ENCODE data around the gene BMP4.
A peak's percentile ranks its signal among the peaks of the same experiment; 100 is the strongest.

The BMP4 gene

DNA sequence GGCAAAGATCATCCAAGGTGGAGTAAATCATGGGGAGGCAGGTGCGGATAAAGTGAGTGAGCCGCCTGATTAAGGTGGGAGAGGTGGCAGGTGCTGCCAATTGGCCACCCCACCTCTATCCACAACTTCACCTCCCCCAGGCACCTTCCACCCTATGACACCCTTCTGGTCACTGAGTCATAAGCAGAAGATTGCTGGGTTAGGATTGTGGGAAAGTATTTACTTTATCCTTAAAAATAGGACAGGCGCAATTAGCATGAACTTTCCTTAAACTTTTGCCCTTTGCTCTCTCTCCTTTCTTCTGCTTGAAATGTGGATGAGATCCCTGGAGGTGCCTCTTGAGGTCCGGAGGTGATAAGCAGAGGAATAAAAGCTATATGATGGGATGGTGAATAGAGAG, 14.9 kb upstream of the BMP4 start:
- Histone ChIP-seq H3K36me3 (replicated peaks; ENCODE audit: low read depth, low read length) (no peaks in the 10 kb centered on the region), H4K20me1 (ENCODE audit: insufficient read depth, low read length) (no peaks in the 10 kb centered on the region), H3K27ac (ENCODE audit: low read length) (no peak overlapping the region), H3K4me3 (ENCODE audit: low read length) (no peak overlapping the region), H3K79me2 (ENCODE audit: low read length) (no peaks in the 10 kb centered on the region), H3K9me3 (ENCODE audit: insufficient read depth, low read length) (no peaks in the 10 kb centered on the region), H3K9ac (ENCODE audit: low read length) (no peak overlapping the region), H2AFZ (ENCODE audit: low read depth, low read length) (no peak overlapping the region), H3K4me2 (ENCODE audit: low read length) (no peak overlapping the region), H3K27me3 (ENCODE audit: low read depth, low read length) (no peaks in the 10 kb centered on the region), H3K4me1 (ENCODE audit: low read length) (peaks cover 11% of the 10 kb centered on the region)
- no peak for TF ChIP-seq EZH2phosphoT487 (IDR thresholded peaks at IDR 0.05; ENCODE audit: low read depth)

GRCh38 chr14:53969326-53969725, 12.7 kb upstream of the BMP4 start:
- Histone ChIP-seq H3K9me3 (ENCODE audit: insufficient read depth, low read length) (no peaks in the 10 kb centered on the region), H3K4me2 (ENCODE audit: low read length) (no peak overlapping the region), H3K9ac (ENCODE audit: low read length) (no peak overlapping the region), H3K4me1 (ENCODE audit: low read length) (no peaks in the 10 kb centered on the region), H4K20me1 (ENCODE audit: insufficient read depth, low read length) (no peaks in the 10 kb centered on the region), H3K4me3 (ENCODE audit: low read length) (no peak overlapping the region), H3K79me2 (ENCODE audit: low read length) (no peaks in the 10 kb centered on the region), H3K27me3 (ENCODE audit: low read depth, low read length) (no peaks in the 10 kb centered on the region), H3K36me3 (replicated peaks; ENCODE audit: low read depth, low read length) (no peaks in the 10 kb centered on the region), H2AFZ (ENCODE audit: low read depth, low read length) (no peak overlapping the region), H3K27ac (ENCODE audit: low read length) (no peak overlapping the region)
- TF ChIP-seq EZH2phosphoT487 (IDR thresholded peaks at IDR 0.05; ENCODE audit: low read depth) = no peak

DNA sequence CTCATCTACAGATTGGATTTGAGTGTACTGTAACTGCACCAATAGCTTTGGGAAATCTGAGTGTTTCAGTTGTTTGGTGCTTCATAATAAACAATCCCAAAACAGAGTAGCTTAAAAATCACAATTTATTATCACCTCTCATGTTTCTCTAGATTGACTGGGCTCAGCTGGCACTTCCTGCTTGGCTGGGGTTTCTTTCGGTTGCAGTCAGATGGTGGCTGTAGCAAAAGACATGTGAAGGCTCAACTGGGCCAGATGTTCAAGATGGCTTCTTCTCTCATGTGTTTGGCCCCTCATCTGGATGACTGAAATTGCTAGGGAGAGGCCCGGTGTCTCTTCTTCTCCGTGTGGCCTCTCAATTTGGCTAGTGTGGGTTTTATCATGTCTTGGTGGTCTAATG, 12.1 kb upstream of the BMP4 start:
- H3K9ac ChIP-seq (ENCODE audit: low read length) = no peak overlapping the region
- TF ChIP-seq CTCF (IDR thresholded peaks at IDR 0.05; ENCODE audit: low read depth, low read length) = no peak
- TF ChIP-seq EZH2phosphoT487 (IDR thresholded peaks at IDR 0.05; ENCODE audit: low read depth) = no peak
- H2AFZ ChIP-seq (ENCODE audit: low read depth, low read length) = peak overlapping the region; percentile 29
- H3K9me3 ChIP-seq (ENCODE audit: insufficient read depth, low read length) = no peaks in the 10 kb centered on the region
- H3K27ac ChIP-seq (ENCODE audit: low read length) = no peak overlapping the region
- no peaks in the 10 kb centered on the region for H3K79me2 ChIP-seq (ENCODE audit: low read length)
- H3K4me3 ChIP-seq (ENCODE audit: low read length) = no peak overlapping the region
- H4K20me1 ChIP-seq (ENCODE audit: insufficient read depth, low read length) = no peaks in the 10 kb centered on the region
- no peaks in the 10 kb centered on the region for H3K36me3 ChIP-seq (replicated peaks; ENCODE audit: low read depth, low read length)
- H3K4me2 ChIP-seq (ENCODE audit: low read length) = no peak overlapping the region
- no peaks in the 10 kb centered on the region for H3K27me3 ChIP-seq (ENCODE audit: low read depth, low read length)
- H3K4me1 ChIP-seq (ENCODE audit: low read length) = no peaks in the 10 kb centered on the region

DNA sequence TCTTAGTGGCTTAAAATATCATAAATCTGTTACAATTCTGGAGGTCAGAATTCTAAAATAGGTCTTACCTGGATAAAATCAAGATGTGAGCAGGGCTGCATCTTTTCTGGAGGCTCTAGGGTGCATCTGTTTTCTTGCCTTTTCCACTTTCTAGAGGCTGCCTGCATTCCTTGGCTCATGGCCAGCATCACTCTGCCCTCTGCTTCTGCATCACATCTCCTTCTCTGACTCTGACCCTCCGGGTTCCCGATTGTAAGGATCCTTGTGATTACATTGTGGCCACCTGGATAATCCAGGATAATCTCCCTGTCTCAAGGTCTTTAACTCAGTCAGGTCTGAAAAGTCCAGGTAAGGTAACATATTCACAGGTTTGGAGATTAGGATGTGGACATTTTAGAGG, 11.0 kb upstream of the BMP4 start:
- no peak overlapping the region for H3K27ac ChIP-seq (ENCODE audit: low read length)
- H3K27me3 ChIP-seq (ENCODE audit: low read depth, low read length) = no peaks in the 10 kb centered on the region
- H3K4me1 ChIP-seq (ENCODE audit: low read length) = no peaks in the 10 kb centered on the region
- TF ChIP-seq CTCF (IDR thresholded peaks at IDR 0.05; ENCODE audit: low read depth, low read length) (no peak), EZH2phosphoT487 (IDR thresholded peaks at IDR 0.05; ENCODE audit: low read depth) (no peak)
- no peak overlapping the region for H3K4me3 ChIP-seq (ENCODE audit: low read length)
- no peaks in the 10 kb centered on the region for H3K36me3 ChIP-seq (replicated peaks; ENCODE audit: low read depth, low read length)
- H3K9ac ChIP-seq (ENCODE audit: low read length) = no peak overlapping the region
- no peaks in the 10 kb centered on the region for H3K9me3 ChIP-seq (ENCODE audit: insufficient read depth, low read length)
- H3K4me2 ChIP-seq (ENCODE audit: low read length) = no peak overlapping the region
- H4K20me1 ChIP-seq (ENCODE audit: insufficient read depth, low read length) = no peaks in the 10 kb centered on the region
- no peaks in the 10 kb centered on the region for H3K79me2 ChIP-seq (ENCODE audit: low read length)
- H2AFZ ChIP-seq (ENCODE audit: low read depth, low read length) = no peak overlapping the region

- H3K27ac ChIP-seq (ENCODE audit: low read length) = no peak overlapping the region
- no peak overlapping the region for H3K4me3 ChIP-seq (ENCODE audit: low read length)
- no peak for TF ChIP-seq CTCF (IDR thresholded peaks at IDR 0.05; ENCODE audit: low read depth, low read length)
- no peaks in the 10 kb centered on the region for H3K27me3 ChIP-seq (ENCODE audit: low read depth, low read length)
- H4K20me1 ChIP-seq (ENCODE audit: insufficient read depth, low read length) = no peaks in the 10 kb centered on the region
- H3K4me1 ChIP-seq (ENCODE audit: low read length) = no peaks in the 10 kb centered on the region
- no peaks in the 10 kb centered on the region for H3K79me2 ChIP-seq (ENCODE audit: low read length)
- no peak overlapping the region for H3K4me2 ChIP-seq (ENCODE audit: low read length)
- no peaks in the 10 kb centered on the region for H3K9me3 ChIP-seq (ENCODE audit: insufficient read depth, low read length)
- no peaks in the 10 kb centered on the region for H3K36me3 ChIP-seq (replicated peaks; ENCODE audit: low read depth, low read length)
- H2AFZ ChIP-seq (ENCODE audit: low read depth, low read length) = no peak overlapping the region
- H3K9ac ChIP-seq (ENCODE audit: low read length) = no peak overlapping the region
These were observed 7.6 kb upstream of the BMP4 start for GRCh38 chr14:53964249-53964648.

Measured in OCI-LY3 (cell line).